NCI-H2081 (cell line): ENCODE data around the gene PCDHA1.
"Not testable (repeated sequence)": the region's sequence is repeated elsewhere in the genome, so short reads cannot be mapped to it uniquely, and the experiment has no call there.

Experiments
- DNase-seq, 2 experiments: peaks; one replicate each; lab custom pipeline; 2025; lab: John Stamatoyannopoulos, UW

Gene PCDHA1

GRCh38 chr5:140785905-140786686, at the start of gene PCDHA1:
PCDHA1 (plus strand) TSS chr5:140786140.
- DNase-seq = peak; percentile 16 to 41

GRCh38 chr5:140737486-140737885, 48.5 kb upstream of the PCDHA1 start:
- DNase-seq = no peak

- no peak for DNase-seq
Observed at GRCh38 chr5:140741967-140742366, 44.0 kb upstream of the PCDHA1 start.

- no peak for DNase-seq
Observed at GRCh38 chr5:140753561-140753960, 32.4 kb upstream of the PCDHA1 start.

- no peak for DNase-seq
Observed at GRCh38 chr5:140764177-140764973, 21.6 kb upstream of the PCDHA1 start.

GRCh38 chr5:140767444-140767843, 18.5 kb upstream of the PCDHA1 start:
- DNase-seq = no peak

- no peak for DNase-seq
Observed at GRCh38 chr5:140780512-140780911, 5.4 kb upstream of the PCDHA1 start.

- DNase-seq = not testable (repeated sequence)
Observed at GRCh38 chr5:140787422-140787821, 1.5 kb downstream of the PCDHA1 start.

GRCh38 chr5:140787849-140788504, 2.0 kb downstream of the PCDHA1 start:
- not testable (repeated sequence) for DNase-seq

- DNase-seq = no peak
Observed at GRCh38 chr5:140791089-140791488, 5.1 kb downstream of the PCDHA1 start.

GRCh38 chr5:140794595-140795258, 8.8 kb downstream of the PCDHA1 start, which contains the start of gene PCDHA2:
PCDHA2 (plus strand) TSS chr5:140794852.
- no peak for DNase-seq

- DNase-seq = no peak
Observed at GRCh38 chr5:140795259-140795641, 9.3 kb downstream of the PCDHA1 start.

- not testable (repeated sequence) for DNase-seq
Observed at GRCh38 chr5:140796072-140796717, 10.3 kb downstream of the PCDHA1 start.

- no peak for DNase-seq
Observed at GRCh38 chr5:140796718-140797095, 10.8 kb downstream of the PCDHA1 start.

- no peak for DNase-seq
Observed at GRCh38 chr5:140800816-140801493, 15.0 kb downstream of the PCDHA1 start, which contains the start of gene PCDHA3. PCDHA3 (plus strand) TSS chr5:140801057.

GRCh38 chr5:140801494-140801841, 15.5 kb downstream of the PCDHA1 start:
- no peak for DNase-seq

GRCh38 chr5:140802381-140802780, 16.4 kb downstream of the PCDHA1 start:
- DNase-seq = not testable (repeated sequence)

- no peak for DNase-seq
Observed at GRCh38 chr5:140802781-140803271, 16.9 kb downstream of the PCDHA1 start.

- DNase-seq = no peak
Observed at GRCh38 chr5:140806834-140807775, 21.2 kb downstream of the PCDHA1 start, which contains the start of gene PCDHA4. PCDHA4 (plus strand) TSS chr5:140807068.
